Activated naive CD4-positive, alpha-beta T cell (primary cell): ENCODE results near the gene ASAH2.
"Not testable (repeated sequence)": the region's sequence is repeated elsewhere in the genome, so short reads cannot be mapped to it uniquely, and the experiment has no call there.

Experiments
- DNase-seq, 4 experiments: peaks; one replicate each; lab custom pipeline; 2025; lab: John Stamatoyannopoulos, UW

Gene ASAH2

DNA sequence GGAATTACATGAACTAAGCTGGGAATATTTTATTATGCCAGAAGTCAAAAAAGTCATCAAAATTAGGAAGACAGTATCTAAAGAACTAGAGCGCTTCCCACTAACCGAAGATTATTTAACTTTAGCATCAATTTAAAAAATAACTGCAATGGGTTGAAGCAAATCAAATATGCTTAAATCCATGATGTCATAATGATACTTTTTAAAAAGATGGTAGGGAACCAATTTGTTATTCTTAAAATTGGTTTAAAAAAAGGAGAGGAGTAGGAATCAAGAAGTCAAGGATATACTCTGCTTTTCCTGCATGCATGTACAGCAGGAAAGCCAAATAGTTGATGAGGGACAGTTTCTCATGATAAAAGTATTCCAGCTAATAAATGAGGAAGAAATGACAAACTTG, 3.2 kb upstream of the ASAH2 start:
- no peak for DNase-seq

DNA sequence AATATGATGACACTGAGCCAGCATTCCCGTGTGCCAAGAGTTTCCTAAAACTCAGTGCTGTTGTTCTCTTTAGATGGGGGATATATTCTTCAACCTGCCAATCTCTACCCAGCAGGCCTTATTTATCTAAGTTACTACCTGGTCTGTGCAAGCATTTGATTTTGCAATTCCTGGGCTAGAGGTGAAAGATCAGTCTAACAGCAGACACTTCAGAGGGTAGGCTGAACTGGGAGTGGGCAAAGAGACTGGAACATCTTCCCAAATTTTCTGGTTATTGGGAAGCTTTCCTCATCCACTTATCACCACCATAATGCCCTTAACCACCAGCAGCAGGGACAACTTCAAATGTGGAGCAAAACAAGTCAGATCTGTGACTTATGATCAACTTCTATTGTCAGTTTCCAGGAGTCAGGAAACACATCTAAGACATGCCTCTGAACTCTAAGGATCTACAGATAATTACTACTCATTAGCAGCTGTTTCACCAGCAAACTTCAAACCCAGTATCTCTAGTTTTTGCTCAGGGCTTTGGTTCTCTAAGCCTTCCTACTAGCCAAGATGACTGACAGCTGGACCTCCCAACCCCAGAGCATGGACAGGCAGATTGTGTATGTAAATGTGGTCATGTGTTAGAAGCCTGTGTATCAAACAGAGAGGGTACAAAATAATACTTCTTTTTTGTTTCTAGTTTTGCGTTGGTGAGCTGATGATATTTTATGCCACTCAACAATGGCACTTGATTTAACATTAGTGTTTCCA, 1.0 kb downstream of the ASAH2 start:
- DNase-seq = no peak

DNA sequence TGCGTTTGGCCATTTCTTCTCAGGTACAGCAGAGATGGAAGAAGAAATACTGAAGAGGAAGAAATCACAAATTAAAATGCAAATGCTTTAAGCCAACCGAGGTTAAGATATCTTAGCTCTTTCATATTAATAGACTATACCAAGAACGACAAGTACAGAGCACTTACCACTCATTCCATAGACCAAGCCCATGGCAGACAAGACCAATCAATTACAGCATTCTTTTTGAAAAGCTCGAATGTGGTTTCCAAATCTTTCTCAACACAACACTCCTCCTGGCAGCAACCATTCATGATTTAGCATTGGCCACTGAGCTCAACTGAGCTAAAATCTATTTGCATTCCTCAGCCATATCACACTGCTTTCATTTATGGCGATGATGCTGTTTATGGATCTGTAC, 2.7 kb downstream of the ASAH2 start:
- DNase-seq = no peak

DNA sequence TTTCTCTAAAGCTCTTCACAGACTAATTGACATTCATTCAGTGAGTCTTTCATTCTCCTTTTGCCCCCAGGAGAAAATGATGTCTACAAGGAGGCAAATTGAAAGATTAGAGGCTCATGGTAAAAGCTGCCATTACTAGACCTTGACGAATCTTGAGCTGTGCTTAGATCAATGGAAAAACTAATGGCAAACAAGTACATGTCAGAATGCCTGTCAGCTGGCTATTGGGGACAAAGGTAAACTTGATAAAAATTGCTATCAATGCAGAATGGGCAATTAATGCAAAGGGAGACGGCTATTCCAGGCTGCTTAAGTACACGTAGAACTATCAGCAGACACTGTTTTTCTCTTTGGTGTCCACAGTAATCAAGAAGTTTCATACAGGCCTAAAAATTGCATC, 3.3 kb downstream of the ASAH2 start:
- no peak for DNase-seq

DNA sequence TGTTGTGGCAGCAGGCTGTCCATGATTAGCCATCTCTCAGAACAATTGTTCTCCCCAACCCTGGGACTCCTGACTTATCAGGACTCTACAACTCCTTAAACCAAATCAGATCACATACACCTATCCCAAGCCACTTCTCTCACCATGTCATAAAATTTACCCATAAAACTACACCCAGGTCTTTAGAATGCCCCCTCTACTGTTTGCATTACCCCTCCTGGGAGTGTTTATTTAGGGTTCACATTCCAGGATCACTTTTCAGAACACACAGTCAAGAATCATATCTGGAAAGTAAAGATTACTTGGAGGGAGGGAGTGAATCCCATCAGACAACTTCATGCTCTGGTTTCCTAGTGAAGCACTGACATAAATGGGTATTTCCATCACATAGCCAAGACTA, 7.1 kb downstream of the ASAH2 start:
- no peak for DNase-seq

DNA sequence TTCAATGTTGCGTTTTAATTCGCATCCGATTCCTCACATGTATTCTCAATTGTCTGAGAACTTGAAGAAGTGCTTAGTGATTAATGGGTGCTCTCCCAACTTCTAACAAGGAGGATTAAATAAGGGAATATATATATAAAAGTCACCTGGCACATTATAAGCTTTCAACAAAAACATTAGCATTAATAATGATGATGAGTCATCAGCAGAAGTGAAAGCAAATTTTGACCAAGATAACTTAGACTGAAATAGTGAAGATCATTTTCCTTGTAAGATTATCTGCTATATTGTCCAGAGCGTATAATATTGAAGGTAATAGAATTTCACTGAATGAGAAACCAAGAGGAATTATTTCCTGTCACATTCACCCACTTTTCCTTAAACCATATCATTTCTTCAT, 8.5 kb downstream of the ASAH2 start:
- DNase-seq = no peak

DNA sequence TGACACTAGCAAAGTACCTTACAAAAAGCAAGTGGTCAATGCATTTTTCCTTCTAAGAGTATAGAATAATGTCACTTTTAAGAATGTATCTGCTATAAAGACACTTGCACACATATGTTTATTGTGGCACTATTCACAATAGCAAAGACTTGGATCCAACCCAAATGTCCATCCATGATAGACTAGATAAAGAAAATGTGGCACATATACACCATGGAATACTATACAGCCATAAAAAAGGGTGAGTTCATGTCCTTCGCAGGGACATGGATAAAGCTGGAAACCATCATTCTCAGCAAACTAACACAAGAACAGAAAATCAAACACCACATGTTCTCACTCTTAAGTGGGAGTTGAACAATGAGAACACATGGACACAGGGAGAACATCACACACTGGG, 9.8 kb downstream of the ASAH2 start:
- not testable (repeated sequence) for DNase-seq

DNA sequence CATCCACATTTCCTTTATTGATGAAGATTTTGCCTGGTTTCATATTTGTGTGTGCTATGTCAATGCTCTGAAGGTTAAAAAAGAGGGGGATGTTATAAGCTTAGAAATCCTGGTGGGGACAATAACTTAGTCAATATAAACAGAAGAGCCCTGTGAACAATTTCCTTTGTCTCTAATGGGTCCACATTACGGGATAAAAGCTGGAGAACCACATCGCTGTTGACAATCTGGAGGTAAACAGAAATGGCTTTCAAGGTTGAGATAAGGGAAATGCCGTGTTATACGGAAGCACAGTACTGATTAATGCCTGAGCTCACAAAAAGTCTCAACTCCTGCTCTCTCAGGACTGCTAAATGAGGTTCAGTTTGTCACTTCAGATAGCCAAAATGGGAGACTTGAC, 16.8 kb downstream of the ASAH2 start:
- DNase-seq = no peak

DNA sequence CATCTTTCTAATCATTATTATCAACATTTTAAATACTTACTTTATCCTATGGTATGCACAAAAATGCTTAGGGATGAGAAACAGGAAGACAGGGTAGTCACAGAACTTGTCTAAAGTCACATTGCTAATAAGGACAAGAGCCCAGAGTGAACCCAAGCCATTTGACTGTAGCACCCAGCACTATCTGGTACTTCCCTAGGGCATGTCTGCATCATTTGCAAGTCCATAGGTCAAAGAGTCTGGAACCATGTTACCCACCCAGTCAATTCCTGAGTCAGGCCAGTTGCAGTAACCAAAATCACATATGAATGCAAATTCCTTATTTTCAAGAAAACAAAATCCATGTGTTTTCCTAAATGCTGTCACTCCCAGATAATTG, 19.1 kb downstream of the ASAH2 start:
- no peak for DNase-seq

DNA sequence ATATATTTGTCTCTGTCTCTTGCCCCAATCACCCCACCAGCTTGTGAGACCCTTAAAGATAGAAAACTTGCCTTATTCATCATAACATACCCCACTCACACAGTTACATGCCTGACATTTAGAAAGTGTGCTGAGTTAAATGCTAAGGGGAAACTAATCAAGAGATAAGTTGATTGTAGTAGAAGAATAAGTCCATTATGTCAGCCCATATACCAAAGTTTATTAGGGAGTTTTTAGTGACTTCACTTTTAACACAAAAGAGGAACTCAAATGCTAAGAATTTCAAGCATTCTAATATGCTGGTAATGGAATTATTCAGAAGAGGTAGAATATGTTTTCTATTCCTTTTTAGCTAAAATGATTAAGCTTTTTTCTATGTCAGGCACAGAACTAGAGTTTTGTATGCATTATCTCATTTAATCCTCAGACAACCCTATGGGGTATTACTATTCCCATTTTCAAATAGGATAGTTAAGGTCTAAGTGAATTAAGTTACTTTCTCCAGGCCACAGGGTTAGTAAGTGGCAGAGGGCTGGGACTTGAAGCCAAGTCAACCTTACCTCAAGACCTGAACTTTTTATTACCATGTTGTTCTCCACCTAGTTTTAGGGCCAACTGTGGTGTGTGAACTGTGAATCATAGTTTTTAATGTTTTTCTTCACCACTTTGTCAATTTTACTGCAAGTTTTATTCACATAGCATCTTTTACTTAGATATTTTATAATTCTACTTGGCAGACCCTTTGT, 19.6 kb downstream of the ASAH2 start:
- DNase-seq = no peak

DNA sequence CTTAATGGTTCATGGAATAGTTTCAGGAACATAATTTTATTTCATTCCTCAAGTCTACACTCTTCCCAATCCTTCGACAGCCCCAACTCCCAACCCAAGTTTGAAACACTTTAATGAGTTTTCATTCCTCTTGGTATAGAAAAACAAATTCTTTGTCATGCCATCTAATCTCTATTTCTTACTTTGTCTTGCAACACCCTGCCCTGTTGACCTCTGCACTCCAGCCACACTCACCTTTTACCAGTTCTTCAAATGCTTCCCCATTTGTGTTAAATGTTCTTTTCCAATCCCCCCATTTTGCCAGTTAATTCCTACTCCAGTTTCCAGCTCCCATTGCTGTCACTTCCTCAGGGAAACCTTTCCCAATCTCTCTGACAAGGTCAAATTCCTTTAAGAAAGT, 21.9 kb downstream of the ASAH2 start:
- no peak for DNase-seq

DNA sequence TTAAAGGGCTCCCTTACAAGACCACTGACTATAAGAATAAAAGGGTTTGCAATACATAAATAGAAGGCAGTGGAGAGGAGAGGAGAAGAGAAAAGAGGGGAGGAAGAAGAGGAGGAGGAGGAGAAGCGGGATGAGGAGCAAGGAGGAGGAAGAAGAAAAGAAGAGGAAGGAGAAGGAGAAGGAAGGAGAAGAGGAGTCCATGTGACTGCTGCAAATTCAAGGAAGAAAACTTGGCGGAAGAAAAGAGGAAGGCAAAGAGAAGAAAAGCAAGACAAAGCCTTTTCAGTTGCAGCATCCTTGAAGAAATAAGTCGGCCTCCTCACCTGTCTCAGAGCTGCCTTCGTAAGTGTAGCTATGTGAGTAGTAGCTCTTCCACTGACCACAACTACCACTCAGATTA, 22.6 kb downstream of the ASAH2 start:
- DNase-seq = no peak

DNA sequence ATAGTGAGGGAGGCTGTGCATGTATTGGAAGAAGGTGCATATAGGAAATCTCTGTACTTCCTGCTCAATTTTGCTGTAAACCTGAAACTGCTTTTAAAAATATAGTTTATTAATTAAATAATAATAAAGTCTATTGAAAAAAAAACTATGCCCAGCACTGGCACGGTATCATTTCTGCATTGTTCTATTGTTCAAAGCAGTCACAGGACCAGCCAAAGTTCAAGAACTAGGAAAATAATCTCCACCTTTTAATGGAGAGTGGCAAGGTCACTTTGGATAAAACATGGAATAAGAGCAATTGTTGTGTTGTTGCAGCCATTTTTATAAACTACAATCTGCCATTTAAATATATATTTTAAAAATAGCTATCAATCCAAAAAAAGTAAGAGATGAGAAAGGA, 24.7 kb downstream of the ASAH2 start:
- no peak for DNase-seq

DNA sequence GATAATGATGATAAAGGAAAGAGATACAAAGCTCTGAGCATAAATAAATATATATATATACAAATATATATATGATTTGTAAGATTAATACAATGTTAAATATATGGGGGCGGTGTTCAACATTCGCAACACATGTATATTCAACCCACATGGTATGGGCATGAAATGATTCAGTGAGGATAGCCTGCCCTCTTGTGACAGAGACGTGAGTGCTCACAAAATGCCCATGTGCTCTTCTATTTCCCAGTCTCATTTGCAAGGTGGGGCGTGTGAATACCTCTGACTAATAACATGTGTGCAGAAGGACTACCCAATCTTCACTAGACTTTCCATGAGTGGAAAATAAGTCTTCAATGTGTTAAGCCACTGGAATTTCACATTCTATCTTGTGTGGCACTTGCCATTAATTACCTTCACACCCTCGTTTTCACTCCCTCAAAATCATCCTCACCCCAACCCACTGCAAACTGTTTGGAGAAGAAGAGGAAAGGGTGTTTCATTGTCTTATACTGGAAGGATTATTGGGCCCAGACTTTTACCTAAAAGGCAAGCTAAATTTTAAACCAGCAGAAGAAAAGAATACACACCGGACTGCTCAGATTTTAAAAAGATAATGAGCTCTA, 26.9 kb downstream of the ASAH2 start:
- no peak for DNase-seq

DNA sequence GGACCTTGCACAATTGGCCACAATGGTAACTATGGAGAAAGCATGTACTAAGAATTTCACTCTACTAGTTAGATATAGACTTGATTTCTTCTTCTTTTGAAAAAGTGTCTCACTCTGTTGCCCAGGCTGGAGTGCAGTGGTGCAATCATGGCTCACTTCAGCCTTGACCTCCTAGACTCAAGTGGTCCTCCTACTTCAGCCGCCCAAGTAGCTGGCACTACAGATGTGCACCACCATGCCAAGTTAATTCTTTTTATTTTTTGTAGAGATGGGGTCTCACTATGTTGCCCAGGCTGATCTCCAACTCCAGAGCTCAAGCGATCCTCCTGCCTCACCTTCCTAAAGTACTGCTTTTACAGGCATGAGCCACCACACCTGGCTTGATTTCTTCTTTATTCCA, 29.1 kb downstream of the ASAH2 start:
- no peak for DNase-seq

DNA sequence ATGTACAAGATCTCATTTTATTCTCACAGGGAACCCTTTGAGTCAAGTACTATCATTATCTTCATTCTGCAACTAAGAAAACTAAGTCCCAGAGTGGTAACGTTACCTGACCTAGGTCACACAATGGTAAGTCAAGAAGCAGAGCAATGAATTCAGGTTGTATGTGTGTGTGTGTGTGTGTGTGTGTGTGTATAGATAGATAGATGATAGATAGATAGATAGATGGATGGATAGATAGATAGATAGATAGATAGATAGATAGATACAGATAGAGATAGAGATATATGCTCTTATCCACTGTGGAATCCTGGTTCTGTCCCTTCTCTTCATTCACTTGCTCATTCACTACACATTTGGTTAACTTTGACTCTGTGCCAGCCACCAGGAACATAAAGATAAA, 29.8 kb downstream of the ASAH2 start:
- no peak for DNase-seq

DNA sequence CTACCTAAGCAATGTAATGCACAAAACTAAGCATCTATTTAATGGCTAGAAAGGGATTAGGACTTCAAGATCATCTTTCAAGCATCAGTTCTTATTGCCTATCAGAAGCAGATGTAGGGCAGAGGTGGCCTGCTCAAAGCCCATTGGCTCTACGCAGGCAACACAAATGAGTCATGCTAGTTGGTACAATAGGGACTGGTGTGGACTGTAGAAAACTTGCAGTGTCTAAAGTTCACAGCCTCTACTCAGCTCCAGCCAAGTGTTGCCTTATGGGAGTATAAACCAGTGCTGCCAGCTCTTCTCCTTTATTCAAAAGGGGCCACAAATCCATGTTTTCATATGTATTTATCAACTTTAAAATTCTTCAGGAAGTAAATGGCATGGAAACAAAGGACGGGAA, 31.7 kb downstream of the ASAH2 start:
- no peak for DNase-seq

DNA sequence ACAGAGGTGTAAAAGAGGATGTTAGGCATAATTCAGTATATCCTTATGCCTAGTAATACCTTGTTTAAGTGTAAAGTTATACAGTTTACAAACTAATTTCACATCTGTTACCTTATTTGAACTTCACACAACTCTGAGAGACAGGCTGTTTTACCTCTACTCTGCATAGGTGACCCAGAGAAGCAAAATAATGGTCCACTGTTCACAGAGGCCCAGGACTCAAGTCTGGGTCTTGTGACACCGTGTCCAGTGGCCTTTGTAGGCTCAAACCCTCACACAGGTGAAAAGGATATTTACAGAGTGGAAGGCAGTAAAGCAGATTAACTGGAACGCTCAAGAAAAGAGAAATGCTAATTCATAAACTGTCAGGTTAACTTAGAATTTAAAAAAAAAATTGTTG, 32.1 kb downstream of the ASAH2 start:
- DNase-seq = no peak

DNA sequence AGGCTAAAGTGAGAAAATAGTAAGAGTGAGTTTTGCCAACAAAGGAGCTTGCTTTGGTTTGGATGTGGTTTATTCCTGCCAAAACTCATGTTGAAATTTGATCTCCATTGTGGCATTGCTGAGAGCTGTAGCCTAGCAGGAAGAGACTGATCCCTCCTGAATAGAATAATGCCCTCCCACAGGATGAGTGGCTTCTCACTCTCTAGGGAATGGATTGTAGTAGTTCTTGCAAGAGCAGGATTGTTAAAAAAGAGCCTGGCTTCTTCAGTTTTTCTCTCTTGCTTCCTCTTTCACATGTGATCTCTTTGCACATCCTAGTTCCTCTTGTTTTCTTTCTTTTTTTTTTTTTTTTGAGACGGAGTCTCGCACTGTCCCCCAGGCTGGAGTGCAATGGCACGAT, 34.4 kb downstream of the ASAH2 start:
- DNase-seq = no peak

DNA sequence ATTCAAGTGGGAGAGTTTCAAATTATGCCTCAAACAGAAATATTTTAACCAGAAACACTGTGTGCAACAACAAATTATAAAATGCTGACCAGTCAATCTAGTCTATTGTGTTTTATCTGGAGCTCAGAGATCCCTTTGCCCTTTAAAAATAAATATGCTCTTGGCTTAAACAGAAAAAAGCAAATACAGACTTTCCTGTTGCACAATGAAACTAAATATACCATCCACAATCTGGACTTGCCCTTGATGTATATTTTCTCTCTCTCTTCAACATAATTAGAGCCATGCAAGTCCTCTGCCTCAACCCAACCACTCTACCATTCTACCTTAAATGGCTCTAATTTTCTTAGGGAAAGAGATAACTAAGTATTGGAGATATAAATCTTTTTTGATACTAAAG, 34.9 kb downstream of the ASAH2 start:
- no peak for DNase-seq

DNA sequence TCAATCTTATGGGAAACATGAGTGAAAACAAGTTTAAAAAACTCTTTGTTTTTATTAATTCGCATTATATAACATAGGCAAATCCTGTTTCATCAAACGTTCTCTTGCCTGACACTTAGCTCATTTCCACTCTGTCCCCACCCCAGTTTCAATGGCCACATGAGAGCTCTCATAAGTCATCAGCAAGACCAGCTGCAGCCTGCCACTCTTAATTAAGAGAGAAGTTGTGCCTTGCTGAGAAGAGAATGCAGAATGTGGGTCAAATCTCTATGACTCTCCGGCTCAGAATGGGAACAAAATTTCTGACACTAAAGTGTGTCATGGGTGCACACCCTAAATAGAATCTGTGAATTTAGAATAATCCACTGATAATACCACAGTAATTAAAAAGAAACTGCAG, 39.6 kb downstream of the ASAH2 start:
- DNase-seq = no peak

DNA sequence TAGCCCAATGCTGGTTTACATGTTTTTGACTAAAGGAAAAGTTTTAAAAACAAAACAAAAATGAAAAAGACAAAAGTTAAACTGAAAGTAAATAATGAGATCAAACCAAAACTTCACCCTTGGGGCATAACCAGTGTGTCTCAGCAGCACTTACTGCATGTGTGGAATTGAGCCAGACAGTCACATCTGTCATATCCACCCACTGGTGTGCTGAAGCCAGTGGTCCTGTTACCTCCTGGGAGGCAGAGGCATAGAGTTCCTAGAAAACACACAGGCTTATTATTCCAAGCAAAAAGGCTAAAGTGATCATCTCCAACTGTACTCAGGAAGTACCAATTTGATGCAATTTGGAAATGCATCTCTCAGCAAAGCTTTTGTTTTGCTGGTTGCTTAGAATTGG, 40.4 kb downstream of the ASAH2 start:
- no peak for DNase-seq
